NCI-H345 treated with DMSO at 0.1 percent for 48 hours (cell line): ENCODE results near the gene SLC34A3.
A peak's percentile ranks its signal among the peaks of the same experiment; 100 is the strongest.

Experiments
- DNase-seq: peaks from one replicate; lab custom pipeline; 2025; ENCODE audit not compliant: unreplicated experiment; lab: John Stamatoyannopoulos, UW

SLC34A3 gene

DNA sequence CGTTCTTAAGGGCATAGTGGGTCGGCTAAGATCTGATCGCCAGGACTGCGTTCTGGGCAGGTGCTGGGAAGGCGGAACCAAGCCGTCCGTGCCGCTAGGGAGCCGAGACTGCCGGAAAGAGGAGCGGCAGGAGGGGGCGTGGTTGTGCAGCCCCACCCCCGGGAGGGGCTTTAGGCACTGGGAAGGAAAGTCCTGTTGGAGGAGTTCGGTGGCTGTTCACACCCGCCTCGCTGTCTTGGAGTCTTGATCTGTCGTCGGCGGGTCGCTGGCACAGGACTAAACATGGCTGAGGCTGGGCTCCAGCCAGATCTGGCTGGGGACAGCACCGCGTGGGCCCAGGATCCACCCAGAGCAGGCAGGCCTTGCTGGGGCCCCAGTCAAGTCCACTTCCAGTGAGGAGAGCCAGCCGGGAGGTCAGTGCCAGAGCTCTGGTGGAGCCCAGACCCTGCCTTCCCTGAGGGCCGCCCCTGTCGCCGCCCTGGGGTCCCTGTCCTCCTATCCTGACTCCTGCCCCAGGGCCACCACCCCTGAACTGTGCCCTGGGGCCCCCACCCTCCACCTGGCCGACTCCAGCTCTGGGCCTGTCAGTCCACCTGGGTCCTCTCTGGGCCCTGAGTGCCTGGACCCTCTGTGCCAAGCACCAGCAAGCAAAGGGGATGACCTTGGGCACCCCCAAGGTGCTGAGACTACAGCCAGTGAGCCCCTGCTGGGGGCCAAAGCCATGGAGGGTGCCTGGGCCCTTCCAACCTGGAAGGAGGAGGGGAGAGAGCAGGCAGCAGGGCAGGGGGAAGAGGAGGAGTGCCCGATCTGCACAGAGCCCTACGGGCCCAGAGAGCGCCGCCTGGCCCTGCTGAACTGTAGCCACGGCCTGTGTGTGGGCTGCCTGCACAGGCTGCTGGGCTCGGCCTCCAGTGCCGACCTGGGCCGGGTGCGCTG, 13.2 kb upstream of the SLC34A3 start:
- DNase-seq = no peak

DNA sequence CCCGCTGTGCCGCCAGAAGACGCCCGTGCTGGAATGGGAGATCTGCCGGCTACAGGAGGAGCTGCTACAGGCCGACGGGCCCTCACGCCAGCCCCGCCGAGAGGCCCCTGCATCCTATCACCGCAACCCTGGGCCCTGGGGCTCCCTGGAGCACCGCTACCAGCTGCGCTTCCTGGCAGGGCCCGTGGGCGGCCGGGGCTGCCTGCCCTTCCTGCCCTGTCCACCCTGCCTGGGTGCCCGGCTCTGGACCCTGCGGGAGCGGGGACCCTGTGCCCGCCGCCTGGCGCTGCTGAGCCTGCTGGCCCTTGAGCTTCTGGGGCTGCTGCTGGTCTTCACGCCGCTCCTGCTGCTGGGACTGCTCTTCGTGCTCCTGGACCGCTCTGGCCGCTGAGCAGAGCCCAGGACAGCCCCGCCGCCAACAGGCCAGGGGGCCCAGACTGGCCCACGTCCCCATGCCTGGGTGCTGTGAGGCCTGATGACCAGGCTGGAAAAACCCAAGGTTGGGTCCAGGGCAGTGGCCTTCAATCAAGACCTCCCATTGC, 12.4 kb upstream of the SLC34A3 start:
- DNase-seq = no peak

DNA sequence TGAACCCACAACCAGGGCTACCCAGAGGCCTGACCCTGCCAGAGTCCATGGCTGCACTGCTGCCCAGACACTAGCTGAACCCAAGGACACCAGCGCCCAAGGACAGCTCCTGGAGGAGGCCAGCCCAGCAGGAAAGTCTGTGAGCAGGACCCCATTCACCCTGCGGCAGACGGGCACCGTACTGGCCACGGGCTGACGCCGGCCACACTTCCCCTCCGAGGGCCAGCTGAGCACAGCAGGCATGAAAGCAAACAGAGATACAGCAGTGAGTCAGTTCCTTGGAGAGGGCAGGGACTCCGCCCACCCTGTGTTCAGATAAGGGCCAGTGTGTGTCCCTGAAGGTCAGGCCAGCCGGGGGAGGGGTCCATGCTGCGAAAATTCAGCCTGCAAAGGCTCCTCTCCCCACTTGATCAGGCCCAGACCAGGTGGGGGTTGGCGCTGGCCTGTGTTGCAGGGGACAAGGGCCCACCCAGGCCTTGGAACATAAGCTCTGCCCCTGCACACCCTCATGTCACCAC, 11.9 kb upstream of the SLC34A3 start:
- no peak for DNase-seq

DNA sequence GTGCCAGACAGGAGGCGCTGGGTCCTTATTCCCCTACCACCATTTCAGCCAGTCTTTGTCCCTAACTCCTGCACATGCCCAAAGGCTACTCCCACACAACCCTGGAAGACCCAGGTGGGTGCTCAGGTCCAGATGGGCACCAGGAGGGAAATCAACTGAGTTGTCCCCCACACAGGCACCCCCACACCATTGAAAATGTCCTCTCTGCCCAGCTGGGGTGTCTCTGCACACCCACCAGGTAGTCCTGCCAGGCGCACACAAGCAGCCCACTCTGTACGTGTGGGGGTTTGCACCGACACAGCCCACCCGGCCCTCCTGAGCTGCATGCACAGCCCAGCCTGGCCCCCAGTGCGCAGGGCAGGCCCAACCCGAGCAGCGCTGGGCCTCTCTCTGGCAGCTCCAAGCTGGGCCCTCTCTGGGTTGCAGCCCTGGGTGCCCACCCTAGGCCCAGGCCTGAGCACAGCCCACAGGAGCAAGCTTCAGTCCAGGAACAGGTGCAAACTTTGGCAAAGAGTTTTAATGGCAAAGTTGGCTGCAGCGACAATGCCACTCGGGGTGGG, 10.9 kb upstream of the SLC34A3 start:
- DNase-seq = no peak

DNA sequence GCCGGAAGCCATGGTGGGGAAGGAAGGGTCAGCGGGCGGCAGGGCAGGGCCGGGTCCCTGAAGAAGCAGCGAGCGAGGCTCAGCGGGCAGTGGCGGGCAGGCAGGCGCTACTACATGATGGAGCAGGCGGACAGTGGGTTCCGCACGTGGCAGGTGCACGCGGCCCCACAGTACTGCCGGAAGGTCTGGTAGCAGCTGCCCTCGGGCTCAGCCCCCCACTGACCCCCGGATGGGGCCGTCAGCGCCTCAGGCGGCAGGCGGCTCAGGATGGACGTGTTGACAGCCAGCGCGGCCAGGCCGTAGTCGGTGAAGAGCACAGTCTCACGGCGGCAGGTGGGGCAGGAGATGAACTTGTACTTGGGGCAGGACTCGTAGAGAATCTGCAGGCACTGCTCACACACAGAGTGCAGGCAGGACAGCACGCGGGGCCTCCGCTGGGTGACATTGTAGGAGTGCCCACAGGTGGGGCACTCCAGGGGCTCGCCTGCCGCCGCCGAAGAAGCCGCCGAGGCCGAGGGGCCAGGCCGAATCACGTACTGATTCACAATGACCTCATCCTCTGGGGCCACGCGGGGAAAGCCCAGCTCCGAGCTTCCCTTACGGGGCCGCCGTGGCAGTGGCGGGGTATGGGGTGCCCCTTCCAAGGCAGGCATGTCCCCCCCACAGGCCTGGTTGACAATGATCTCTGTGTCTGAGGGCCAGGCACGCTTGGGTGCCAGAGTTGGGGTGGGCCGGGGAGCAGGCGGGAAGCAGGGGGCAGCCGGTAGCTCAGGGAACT, 10.2 kb upstream of the SLC34A3 start:
- DNase-seq = no peak

DNA sequence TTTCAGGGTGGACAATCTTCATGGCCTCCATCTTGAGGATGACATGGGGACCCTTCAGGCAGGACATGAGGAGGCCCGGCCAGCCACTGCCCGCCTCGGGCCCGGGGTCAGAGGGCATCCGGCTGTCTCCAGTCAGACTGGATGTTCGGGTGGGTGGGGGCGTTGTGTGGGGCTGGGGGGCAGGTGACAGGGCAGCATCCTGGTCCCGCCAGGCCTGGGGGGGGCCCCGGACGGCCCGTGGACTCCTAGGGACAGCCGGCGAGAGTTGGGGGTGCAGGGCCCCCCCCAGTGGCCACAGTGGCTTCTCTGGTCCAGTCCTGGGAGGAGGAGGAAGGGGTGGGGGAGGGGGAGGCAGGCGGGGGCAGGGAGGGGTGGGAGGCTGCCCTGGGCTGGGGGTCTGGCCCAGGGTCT, 9.6 kb upstream of the SLC34A3 start:
- no peak for DNase-seq

DNA sequence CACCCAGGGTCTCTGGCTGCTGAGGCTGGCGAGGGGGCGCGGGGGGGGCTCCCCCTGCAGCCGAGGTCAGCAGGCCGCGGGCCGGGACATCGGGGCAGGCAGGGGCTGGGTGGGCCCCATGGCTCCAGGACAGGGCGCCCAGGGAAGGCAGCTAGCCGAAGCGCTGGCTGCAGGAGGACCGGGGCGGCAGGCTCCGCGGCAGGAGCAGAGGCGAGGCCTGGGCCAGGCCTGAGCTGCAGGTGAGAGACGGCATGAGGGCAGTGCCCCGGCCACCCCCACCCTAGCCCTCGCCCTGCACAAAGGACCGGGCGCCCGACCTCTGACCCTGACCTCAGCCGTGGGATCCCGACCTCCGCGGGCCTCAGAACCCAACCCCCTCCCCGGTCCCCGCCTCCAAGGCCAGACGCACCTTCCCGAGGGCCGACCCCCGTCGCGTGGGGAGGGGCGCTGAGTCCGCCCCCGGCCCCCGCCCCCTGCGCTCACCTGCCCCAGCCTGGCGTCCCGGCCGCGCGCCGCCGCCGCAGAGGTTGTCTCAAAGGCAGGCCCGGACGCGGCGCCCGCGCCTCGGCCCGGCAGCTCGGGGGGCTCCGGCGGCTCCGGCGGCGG, 9.1 kb upstream of the SLC34A3 start:
- no peak for DNase-seq

DNA sequence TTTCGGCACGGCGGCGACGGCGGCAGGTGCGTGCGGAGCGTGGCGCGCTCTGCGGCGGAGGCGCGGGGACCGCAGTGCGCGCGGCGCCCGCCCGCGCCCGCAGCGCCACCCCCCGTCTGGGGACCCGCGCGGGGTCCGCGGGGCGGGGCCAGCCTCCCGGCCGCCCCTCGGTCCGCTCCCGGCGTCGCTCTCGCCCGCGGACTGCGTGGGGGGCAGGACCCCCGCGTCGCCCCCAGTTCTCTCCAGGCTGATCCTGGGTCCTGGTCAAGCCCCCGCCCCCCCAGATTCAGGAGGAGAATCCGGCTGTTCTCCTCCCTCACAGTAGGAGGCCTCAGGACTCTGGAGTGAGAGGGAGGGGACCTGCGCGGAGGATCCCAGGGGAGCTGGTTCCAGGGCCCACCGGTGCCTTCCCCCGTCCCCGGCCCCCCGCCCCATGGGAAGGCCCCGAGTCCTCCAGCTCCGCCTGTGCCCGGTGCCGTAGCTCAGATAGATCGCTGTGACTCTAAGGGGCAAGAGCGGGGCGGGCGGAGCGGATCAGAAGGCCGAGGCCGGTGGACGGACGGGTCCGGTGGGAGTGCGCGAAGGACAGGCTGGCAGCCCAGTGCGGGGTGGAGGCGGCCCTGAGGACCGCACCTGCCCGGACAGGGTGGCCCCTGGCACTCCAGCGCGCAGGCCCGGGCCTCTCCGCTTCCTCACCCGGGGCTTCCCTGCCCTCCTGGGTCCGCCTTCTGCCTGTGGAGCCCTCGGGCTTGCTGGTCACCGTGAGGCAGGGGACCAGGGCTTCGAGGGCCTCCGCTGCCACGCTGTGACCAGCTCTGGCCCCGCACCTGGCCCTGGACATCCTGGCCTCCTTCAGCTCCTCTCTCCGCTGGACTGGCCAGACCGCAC, 8.3 kb upstream of the SLC34A3 start, which contains the start of gene RNF208:
Gene RNF208, minus strand, starts transcription at position 51 of the 888 bp plus-strand sequence. CDS start 1,028 bp downstream, outside the sequence.
- no peak for DNase-seq

DNA sequence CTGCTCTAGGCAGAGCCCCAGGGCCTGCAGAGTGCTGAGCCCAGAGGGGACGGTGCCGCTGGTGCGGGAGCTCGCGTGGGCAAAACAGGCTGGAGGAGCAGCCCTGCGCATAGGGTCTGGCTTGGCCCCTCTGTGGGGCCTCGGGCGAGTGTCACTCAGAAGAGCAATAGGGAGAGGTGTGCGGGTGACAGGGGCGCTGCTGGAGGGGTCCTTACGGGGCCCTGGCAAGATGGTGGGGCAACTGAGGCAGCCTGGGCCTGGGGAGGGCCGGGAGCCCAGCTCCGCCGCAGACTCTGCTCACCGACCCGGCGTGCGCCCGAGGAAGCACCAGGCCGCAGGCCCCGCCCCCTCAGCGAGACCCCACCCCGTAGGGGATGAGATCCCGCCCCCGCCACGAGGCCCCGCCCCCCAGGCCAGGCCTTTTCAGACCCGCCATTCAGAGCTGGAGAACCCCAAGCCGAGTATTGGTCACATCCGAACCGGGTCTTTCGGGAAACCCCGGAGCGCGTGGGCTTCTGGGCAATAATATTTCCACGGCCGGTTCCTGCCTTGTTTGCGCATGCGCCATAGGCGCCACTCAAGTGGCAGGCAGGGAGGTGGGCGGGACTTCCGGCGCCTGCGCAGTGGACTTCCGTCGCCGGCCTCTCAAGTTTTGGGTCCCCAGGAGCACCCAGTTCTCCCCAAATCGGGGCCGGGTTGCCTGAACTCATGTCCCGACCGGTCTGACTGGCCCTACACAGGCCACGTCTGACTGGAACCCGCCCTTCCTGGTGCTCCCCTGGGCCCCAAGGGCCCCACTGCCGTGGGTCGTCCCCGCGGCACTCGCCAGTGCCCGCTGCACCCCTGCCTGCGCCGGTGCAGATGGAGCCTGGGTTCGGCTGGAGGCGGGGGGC, 7.4 kb upstream of the SLC34A3 start:
- peak; percentile 95 for DNase-seq

DNA sequence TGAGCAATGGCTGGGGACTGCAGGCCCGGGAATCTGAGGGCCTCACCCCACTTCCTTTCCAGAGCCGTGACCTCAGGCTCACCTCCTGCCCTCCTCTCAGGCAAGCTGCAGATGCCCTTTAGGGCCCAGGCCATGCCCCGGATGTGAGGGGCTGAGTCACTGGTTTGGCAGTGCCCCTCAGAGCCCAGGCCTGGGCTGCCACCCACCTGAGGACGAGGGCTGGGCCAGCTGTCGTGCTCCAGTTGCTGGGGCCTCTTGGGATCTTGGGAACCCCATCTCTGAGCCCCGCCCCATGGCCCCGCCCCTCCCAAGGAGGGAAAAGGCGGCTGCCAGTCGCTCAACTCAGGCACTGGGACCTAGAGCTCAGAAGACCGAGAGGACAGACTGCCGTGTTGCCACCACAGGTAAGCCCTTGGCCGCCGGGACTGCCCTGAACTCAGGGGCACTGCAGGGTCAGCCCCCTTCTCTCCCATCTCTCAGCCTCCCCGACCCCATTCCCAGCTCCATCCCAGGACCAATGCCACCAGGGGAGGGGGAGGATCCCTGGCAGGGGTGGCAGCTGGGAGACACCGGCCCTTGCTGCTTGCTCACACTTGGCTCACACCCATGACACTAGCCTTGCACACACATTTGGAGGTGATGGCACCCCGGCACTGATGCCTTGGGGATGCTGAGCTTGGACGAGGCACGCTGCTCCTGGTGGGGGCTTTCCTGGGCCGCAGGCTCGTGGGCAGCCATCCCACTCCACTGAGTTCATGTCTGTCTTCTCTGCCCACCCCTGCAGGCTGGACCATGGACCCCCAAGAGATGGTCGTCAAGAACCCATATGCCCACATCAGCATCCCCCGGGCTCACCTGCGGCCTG, 5.6 kb upstream of the SLC34A3 start, which contains the start of gene CYSRT1:
Gene CYSRT1, plus strand, starts transcription at position 345 of the 865 bp plus-strand sequence. Its CDS starts 448 bp downstream, at position 793.
- no peak for DNase-seq

DNA sequence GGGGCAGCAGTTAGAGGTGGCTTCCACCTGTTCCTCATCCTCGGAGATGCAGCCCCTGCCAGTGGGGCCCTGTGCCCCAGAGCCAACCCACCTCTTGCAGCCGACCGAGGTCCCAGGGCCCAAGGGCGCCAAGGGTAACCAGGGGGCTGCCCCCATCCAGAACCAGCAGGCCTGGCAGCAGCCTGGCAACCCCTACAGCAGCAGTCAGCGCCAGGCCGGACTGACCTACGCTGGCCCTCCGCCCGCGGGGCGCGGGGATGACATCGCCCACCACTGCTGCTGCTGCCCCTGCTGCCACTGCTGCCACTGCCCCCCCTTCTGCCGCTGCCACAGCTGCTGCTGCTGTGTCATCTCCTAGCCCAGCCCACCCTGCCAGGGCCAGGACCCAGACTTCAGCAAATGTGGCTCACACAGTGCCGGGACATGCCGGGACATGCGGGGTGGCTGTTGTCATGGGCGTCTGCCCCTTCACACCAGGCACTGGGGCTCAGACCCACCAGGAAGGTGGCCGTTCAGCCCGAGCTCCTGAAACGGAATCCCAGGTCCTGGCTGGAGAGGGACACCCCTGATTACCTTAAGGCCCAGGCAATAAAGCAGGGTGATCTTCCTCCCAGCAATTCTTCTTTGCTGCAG, 4.9 kb upstream of the SLC34A3 start:
- no peak for DNase-seq

DNA sequence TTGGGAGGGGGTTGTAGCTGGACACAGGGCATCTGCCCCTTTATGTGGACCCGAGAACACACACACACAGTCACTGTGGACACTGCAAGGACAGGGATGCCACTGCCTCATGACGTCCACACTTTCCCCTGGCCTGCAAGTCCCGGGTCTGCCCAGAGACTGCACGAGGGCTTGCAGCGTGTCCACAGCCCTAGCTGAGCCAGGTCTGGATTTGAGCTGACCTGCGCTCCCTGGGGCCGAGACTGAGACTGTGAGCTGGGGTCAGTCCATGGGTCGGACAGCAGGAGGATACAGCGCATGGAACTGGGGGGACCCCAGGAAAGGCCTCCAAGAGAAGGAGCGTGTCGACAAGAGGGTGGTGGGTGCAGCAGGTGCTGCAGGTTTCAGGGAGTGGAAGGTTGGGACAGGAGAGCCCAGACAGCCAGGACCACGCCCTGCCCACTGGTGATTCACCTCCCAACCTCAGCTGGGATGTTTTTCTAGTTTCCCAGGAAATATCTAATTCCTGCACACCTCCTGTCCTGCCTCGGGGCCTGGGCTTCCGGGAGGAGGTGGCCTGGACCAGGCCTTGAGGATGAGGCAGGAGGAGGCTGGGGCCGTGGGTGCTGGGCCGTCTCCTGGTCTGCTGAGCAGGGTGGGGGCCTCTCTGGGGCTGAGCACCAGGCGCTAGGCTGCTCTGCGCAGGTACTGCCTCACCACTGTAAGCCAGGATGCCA, 4.2 kb upstream of the SLC34A3 start:
- no peak for DNase-seq

DNA sequence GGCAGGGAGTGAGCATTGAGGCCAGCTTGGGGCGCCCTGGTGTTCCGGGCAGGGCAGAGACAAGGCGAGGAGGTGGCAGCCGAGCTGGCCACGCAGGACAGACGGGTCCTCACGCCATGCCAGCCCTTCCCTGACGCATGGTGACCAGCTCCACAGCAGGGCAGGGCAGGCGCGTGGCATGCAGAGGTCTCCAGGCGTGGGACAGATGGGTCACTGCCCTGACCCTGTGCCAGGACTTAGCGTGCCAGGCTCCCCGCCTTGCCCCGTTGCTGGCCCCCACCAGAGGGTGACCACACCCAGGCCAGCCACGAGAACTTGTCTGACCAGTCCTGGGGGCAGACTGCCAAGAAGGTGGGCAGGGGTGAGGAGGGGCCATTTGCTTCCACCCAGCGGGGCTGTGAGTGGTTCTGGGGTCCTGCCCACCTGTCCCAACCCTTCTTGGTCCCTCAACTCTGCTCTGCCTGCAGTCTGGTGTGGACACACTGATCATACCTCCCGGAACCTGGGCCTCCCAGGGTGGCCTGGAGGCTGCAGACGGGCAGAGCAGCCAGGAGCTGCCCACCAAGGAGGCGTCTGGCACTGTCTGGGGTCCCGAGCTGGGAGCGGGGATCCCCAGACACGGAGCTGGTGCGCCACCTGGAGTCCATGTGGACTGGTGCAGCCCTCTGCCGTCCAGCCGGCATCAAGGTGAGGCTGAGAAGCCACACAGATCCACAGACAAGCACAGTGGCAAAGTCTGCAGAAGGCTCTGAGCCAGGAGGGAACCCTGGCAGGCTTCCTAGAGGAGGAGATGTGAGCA, 3.4 kb upstream of the SLC34A3 start, which contains the start of gene RNF224:
Gene RNF224, plus strand, starts transcription at position 449 of the 799 bp plus-strand sequence. CDS start 834 bp downstream, outside the sequence.
- DNase-seq = peak; percentile 37

DNA sequence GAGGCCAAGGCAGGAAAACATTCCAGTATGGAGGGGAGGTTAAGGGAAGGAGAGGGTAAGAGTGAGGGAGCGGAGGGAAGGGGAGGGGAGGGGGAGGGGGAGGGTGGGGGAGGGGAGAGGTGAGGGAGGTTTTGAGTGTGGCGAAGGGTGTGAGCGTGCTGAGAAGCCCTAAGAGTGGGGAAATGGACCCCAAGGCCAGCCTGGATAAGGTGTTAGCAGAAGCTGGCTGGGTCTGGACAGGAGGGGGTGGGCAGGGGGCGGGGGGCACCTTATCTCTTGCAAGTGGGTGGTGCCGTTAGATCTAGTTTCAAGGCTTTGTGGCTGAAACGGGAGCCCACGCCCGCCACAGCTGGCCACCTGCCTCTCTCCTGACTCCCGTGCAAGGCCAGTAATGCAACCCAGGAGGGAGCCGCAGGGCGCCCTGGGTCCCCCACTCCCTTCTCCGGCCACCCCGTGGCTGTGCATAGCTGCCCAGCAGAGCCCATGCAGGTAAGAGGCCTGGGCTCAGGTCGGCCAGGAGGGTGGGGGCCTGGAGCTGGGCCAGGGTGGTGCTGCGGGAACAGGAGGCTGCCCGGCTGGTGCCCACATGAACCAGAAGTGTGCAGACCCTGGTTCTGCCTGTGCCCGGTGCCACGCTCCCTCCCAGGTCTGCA, 2.7 kb upstream of the SLC34A3 start:
- DNase-seq = no peak

DNA sequence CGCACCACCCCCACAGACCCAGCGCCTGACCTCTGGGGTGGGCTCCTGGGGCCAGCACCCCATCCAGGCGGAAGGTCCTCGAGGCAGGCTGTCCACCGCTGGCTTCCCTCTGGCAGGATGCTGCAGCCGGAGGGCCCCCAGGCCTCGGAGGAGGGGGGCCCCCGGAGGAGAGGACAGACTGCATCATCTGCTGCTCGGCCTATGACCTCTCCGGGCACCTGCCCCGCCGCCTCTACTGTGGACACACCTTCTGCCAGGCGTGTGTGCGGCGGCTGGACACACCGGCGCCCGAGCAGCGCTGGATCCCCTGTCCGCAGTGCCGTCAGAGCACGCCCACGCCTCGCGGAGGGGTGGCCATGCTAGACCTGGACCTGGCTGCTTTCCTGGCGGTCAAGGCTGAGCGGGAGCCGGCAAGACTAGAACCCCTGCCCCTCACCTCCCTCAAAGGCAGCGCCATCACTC, 2.2 kb upstream of the SLC34A3 start:
- no peak for DNase-seq
